ENCODE data around the gene PFN3. TPM values are rescaled to one million over a fixed set of nuclear protein-coding genes. Genes with fewer than 3 reads are reported as not detected.

PFN3 gene
- total and polyA plus RNA-seq, 11 donors, result not detected

DNA sequence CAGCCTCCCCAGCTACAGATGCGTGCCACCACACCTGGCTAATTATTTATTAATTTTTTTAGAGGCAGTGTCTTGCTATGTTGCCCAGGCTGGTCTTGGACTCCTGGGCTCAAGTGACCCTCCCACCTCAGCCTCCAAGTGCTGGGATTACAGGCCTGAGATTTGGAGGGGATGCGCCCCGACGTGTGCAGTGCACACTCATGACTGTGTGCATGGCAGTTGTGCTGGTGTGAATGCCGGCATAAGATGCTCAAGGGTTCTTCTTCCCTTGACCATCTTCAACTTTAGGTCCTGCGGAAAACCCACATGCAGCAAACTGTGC, 19.7 kb downstream of the PFN3 start:
- Histone ChIP-seq H3K27ac (no peak overlapping the region), H3K36me3 (no peaks in the 10 kb centered on the region), H3K4me3 (no peak overlapping the region), H3K4me1 (no peaks in the 10 kb centered on the region), H3K9me3 (no peaks in the 10 kb centered on the region), H3K27me3 (peaks cover 0 to 18% (median 0%) of the 10 kb centered on the region in 9 donors)
- ATAC-seq, result no peak
- 86 to 96% (median 89%) methylated on average over 6 of the region's 6 CpGs for WGBS, 4 donors
- DNase-seq, result no peak
- TF ChIP-seq CTCF (IDR thresholded peaks at IDR 0.05) (no peak), POLR2A (IDR thresholded peaks at IDR 0.05) (no peak)
- intact Hi-C loops (cut with DNase I), result loop anchor here in 2 of 10 donors (5.0 to 10.0 kb wide), 3 partner anchors 63 to 266 kb away; partner anchors contain the start of gene MXD3 (in 1 of the 2)

DNA sequence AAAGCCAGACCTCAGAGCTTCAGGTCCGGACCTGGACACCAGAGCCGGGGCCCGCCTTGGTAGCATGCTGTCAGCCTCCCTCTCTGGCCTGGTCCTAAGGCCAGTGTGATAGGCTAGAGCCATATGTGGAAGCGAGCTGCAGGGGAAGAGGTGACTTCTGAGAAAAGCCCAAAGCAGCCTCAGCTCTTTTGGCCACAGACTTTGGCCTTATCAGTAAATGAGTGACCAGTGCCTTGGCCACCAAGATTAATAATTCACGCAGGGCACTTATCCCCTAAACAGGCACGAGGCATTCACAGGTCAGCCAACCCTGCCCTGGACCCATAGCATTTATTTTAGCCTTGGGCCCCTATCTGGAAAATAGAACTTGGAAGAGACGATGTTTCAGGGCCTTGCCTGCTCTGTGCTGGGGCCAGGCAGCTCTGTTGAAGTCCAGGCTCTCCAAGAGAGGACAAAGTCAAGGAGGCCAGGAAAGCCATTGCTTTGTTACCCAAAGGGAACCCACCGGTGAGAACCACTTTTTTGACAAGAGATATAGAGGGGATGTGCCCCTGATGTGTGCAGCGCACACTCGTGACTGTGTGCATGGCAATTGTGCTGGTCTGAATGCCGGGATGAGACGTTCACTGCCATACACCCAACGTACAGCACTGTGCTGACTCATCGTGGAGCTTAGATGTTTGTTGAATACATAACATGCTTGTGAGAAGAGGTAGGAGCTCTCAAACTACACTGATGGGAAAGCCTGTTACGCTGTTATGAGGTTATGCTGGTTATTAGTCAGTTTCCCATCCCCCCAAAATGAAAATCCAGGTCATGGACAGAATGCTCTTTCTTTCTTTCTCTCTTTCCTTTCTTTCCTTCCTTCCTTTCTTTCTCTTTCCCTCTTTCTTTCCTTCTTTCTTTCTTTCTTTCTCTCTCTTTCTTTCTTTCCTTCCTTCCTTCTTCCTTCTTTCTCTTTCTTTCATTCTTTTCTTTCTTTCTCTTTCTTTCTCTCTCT, 21.3 kb downstream of the PFN3 start:
- no peaks in the 10 kb centered on the region for H3K4me1 ChIP-seq
- no peaks in the 10 kb centered on the region for H3K9me3 ChIP-seq
- intact Hi-C loops (cut with DNase I), result no loop called here
- no peak overlapping the region for H3K4me3 ChIP-seq
- WGBS, 4 donors, result 82 to 86% (median 84%) methylated on average over 15 of the region's 15 CpGs
- ATAC-seq (no peak), DNase-seq (no peak)
- no peaks in the 10 kb centered on the region for H3K36me3 ChIP-seq
- no peak overlapping the region for H3K27ac ChIP-seq
- H3K27me3 ChIP-seq, result peaks cover 0 to 14% (median 0%) of the 10 kb centered on the region in 9 donors
- TF ChIP-seq POLR2A (IDR thresholded peaks at IDR 0.05), result no peak
- TF ChIP-seq CTCF (IDR thresholded peaks at IDR 0.05), result no peak

GRCh38 chr5:177377851-177378776, 22.3 kb downstream of the PFN3 start:
- Histone ChIP-seq H3K36me3 (no peaks in the 10 kb centered on the region), H3K27me3 (peaks cover 0 to 14% (median 0%) of the 10 kb centered on the region in 9 donors)
- ATAC-seq, result no peak

More at GRCh38 chr5:177377851-177378776, 22.3 kb downstream of the PFN3 start:
- intact Hi-C loops (cut with DNase I), result no loop called here
- DNase-seq, result no peak
- no peak for TF ChIP-seq POLR2A (IDR thresholded peaks at IDR 0.05)
- TF ChIP-seq CTCF (IDR thresholded peaks at IDR 0.05), result no peak
- no peak overlapping the region for H3K4me3 ChIP-seq
- H3K27ac ChIP-seq, result no peak overlapping the region
- 85 to 93% (median 88%) methylated on average over 7 to 8 of the region's 8 CpGs for WGBS, 4 donors
- no peaks in the 10 kb centered on the region for H3K4me1 ChIP-seq
- no peaks in the 10 kb centered on the region for H3K9me3 ChIP-seq
